Keratinocyte (primary cell): Measurements from ENCODE around the gene NEK6. TPM values are rescaled to one million over a fixed set of nuclear protein-coding genes. Genes with fewer than 3 reads are reported as not detected.

Experiments
- DNase-seq: peaks from one replicate; pipeline ENCODE4 v3.0.0-alpha.2; 2011; ENCODE audit warnings: low read depth, missing footprints, low spot score
- FAIRE-seq: peaks from 2 replicates; lab custom pipeline; 2011; peaks lifted over from hg19 to GRCh38; lab: Jason Lieb, UNC
- H2AFZ ChIP-seq: 2 replicates; pipeline ENCODE4 v1.6.0; 2012; ENCODE audit warnings: low read length, control low read depth, inconsistent platforms; ENCODE audit not compliant: control insufficient read depth
- H3K27ac ChIP-seq: 2 replicates; pipeline ENCODE4 v1.5.1; 2011; ENCODE audit warnings: low read length; ENCODE audit not compliant: control insufficient read depth, insufficient read depth
- H3K27me3 ChIP-seq: 3 replicates; pipeline ENCODE4 v1.6.0; 2011; ENCODE audit warnings: low read length; ENCODE audit not compliant: control insufficient read depth, insufficient read depth; ENCODE audit errors: extremely low read depth
- H3K36me3 ChIP-seq, 2 experiments: 2 replicates in 1 of 2; 3 replicates in 1 of 2; pipeline ENCODE4 v1.5.1; 2011; ENCODE audit warnings: low read length in 2 of 2, mild to moderate bottlenecking in 1 of 2; ENCODE audit not compliant: control insufficient read depth in 2 of 2, insufficient read depth in 2 of 2; ENCODE audit errors: extremely low read depth in 1 of 2
- H3K4me1 ChIP-seq: 3 replicates; pipeline ENCODE4 v1.5.1; 2011; ENCODE audit warnings: low read length; ENCODE audit not compliant: control insufficient read depth, insufficient read depth; ENCODE audit errors: extremely low read depth
- H3K4me2 ChIP-seq: 3 replicates; pipeline ENCODE4 v1.6.0; 2011; ENCODE audit warnings: low read depth, low read length; ENCODE audit not compliant: control insufficient read depth, insufficient read depth; ENCODE audit errors: extremely low read depth
- H3K4me3 ChIP-seq, 3 experiments: fragments of 200-600 bp in 1 of 3; sonication (generic) in 1 of 3; 2 replicates in 2 of 3; 3 replicates in 1 of 3; pipeline ENCODE4 v1.5.1; 2011 to 2016; ENCODE audit warnings: low read length in 3 of 3, mild to moderate bottlenecking in 3 of 3, control low read depth in 2 of 3, inconsistent platforms in 1 of 3, low read depth in 1 of 3, mixed read lengths in 1 of 3, mixed run types in 1 of 3, moderate library complexity in 1 of 3; ENCODE audit not compliant: control insufficient read depth in 2 of 3, insufficient read depth in 2 of 3; ENCODE audit errors: extremely low read depth in 1 of 3
- H3K79me2 ChIP-seq: 2 replicates; pipeline ENCODE4 v1.6.0; 2012; ENCODE audit warnings: low read length; ENCODE audit not compliant: control insufficient read depth, insufficient read depth
- H3K9ac ChIP-seq: 3 replicates; pipeline ENCODE4 v1.6.0; 2011; ENCODE audit warnings: low read length; ENCODE audit not compliant: control insufficient read depth, insufficient read depth; ENCODE audit errors: extremely low read depth
- H3K9me1 ChIP-seq: 3 replicates; pipeline ENCODE4 v1.6.0; 2011; ENCODE audit warnings: low read length; ENCODE audit not compliant: control insufficient read depth, insufficient read depth; ENCODE audit errors: extremely low read depth
- H3K9me3 ChIP-seq: 2 replicates; pipeline ENCODE4 v1.5.1; 2012; ENCODE audit warnings: low read depth, low read length; ENCODE audit not compliant: control insufficient read depth
- H4K20me1 ChIP-seq: 3 replicates; pipeline ENCODE4 v1.6.0; 2011; ENCODE audit warnings: low read length; ENCODE audit not compliant: control insufficient read depth, insufficient read depth; ENCODE audit errors: extremely low read depth
- CTCF ChIP-seq, 3 experiments: IDR thresholded peaks in 1 of 3; conservative IDR thresholded peaks in 1 of 3; optimal IDR thresholded peaks in 1 of 3; 2 replicates in 2 of 3; 3 replicates in 1 of 3; pipeline versions ENCODE3 to v1.5.1; 2011; ENCODE audit warnings: low read length in 3 of 3, mild to moderate bottlenecking in 3 of 3, moderate library complexity in 2 of 3, control low read depth in 1 of 3, inconsistent platforms in 1 of 3; ENCODE audit not compliant: insufficient read depth in 2 of 3; ENCODE audit errors: extremely low read depth in 1 of 3
- EZH2 ChIP-seq: IDR thresholded peaks from one replicate; pipeline ENCODE4 v1.6.1; 2012; ENCODE audit warnings: inconsistent platforms, mild to moderate bottlenecking, low read length, moderate library complexity
- dilution Hi-C: fragments of 300-500 bp; cut with MboI; formaldehyde crosslinking; loops from one replicate; pipeline ENCODE4 v1.7.0; 2020; ENCODE audit warnings: low sequenced_read_pairs; ENCODE audit not compliant: extremely low pct_ligation_motif_present
- polyA plus RNA-seq, 5 experiments: library from polyadenylated mRNA; depleted of rRNA in 3 of 5; stranded (reverse) in 3 of 5; stranded (forward) in 1 of 5; unstranded in 1 of 5; fragments of >200 nt; gene quantifications; 1 replicate in 1 of 5; 2 replicates in 3 of 5; 3 replicates in 1 of 5; pipeline versions ENCODE4 v1.2.1 to v1.2.3, GENCODE V29; 2011 to 2012; ENCODE audit warnings: missing spikeins in 2 of 5, low read depth in 1 of 5, low replicate concordance in 1 of 5

Gene NEK6
- polyA plus RNA-seq, 1 donor (not counting 4 experiments of a cell fraction or from before 2014, with no cell fraction given), result 56.4 TPM

GRCh38 chr9:124213396-124213795 is 44.4 kb upstream of the NEK6 start:
- H3K9me1 ChIP-seq, result no peaks in the 10 kb centered on the region
- H3K4me3 ChIP-seq, result no peak overlapping the region
- peaks cover 18% of the 10 kb centered on the region for H3K27me3 ChIP-seq
- DNase-seq (no peak), FAIRE-seq (no peak)
- H3K4me2 ChIP-seq, result no peak overlapping the region
- H4K20me1 ChIP-seq, result no peaks in the 10 kb centered on the region
- H3K36me3 ChIP-seq, result no peaks in the 10 kb centered on the region
- H3K9me3 ChIP-seq, result no peaks in the 10 kb centered on the region
- H2AFZ ChIP-seq, result no peak overlapping the region
- no peak overlapping the region for H3K27ac ChIP-seq
- no peaks in the 10 kb centered on the region for H3K4me1 ChIP-seq
- no peak for TF ChIP-seq EZH2
- no peak for TF ChIP-seq CTCF (optimal IDR thresholded peaks at IDR 0.05 in 1 of 3, IDR thresholded peaks at IDR 0.05 in 1 of 3, conservative IDR thresholded peaks at IDR 0.05 in 1 of 3; ENCODE audit: extremely low read depth in 1 of 3, insufficient read depth in 2 of 3, low read length in 3 of 3)
- H3K79me2 ChIP-seq, result no peaks in the 10 kb centered on the region
- dilution Hi-C loops, result no loop called here
- H3K9ac ChIP-seq, result no peak overlapping the region

GRCh38 chr9:124214116-124214515 is 43.6 kb upstream of the NEK6 start:
- H3K79me2 ChIP-seq, result no peaks in the 10 kb centered on the region
- dilution Hi-C loops, result no loop called here
- H3K9me3 ChIP-seq, result no peaks in the 10 kb centered on the region
- H3K4me2 ChIP-seq, result no peak overlapping the region
- FAIRE-seq (no peak), DNase-seq (no peak)
- H3K4me1 ChIP-seq, result no peaks in the 10 kb centered on the region
- H3K9ac ChIP-seq, result no peak overlapping the region
- H2AFZ ChIP-seq, result no peak overlapping the region
- no peaks in the 10 kb centered on the region for H4K20me1 ChIP-seq
- no peak overlapping the region for H3K27ac ChIP-seq
- H3K4me3 ChIP-seq, result no peak overlapping the region
- TF ChIP-seq EZH2, result no peak
- TF ChIP-seq CTCF (optimal IDR thresholded peaks at IDR 0.05 in 1 of 3, IDR thresholded peaks at IDR 0.05 in 1 of 3, conservative IDR thresholded peaks at IDR 0.05 in 1 of 3; ENCODE audit: extremely low read depth in 1 of 3, insufficient read depth in 2 of 3, low read length in 3 of 3), result no peak
- no peaks in the 10 kb centered on the region for H3K36me3 ChIP-seq
- H3K27me3 ChIP-seq, result peaks cover 18% of the 10 kb centered on the region
- no peaks in the 10 kb centered on the region for H3K9me1 ChIP-seq
